LNCaP clone FGC (cell line): Measurements from ENCODE around the gene SDR39U1.

Experiments
- DNase-seq: peaks from one replicate; pipeline ENCODE4 v3.0.0-alpha.2; 2011; ENCODE audit warnings: low read depth
- H3K4me3 ChIP-seq: 2 replicates; pipeline ENCODE4 v1.5.1; 2011; ENCODE audit warnings: mild to moderate bottlenecking, low read depth, low read length, control low read depth
- CTCF ChIP-seq: IDR thresholded peaks from 2 replicates; pipeline ENCODE4 v1.5.1; 2012; ENCODE audit warnings: mild to moderate bottlenecking; ENCODE audit not compliant: control insufficient read depth, insufficient read depth; ENCODE audit errors: extremely low read depth

SDR39U1 gene

GRCh38 chr14:24398653-24399446 is 43.7 kb downstream of the SDR39U1 start, which contains the start of gene NYNRIN:
Gene NYNRIN (plus strand): TSS chr14:24399003. CDS start chr14:24399247, 244 bp downstream.
- TF ChIP-seq CTCF, result no peak
- H3K4me3 ChIP-seq, result no peak within 1 kb of the TSS
- DNase-seq, result no peak

- no peak overlapping the region for H3K4me3 ChIP-seq
- TF ChIP-seq CTCF, result no peak
- no peak for DNase-seq
These were observed 44.3 kb downstream of the SDR39U1 start for GRCh38 chr14:24398293-24398652.

- no peak for DNase-seq
- TF ChIP-seq CTCF, result no peak
- no peak overlapping the region for H3K4me3 ChIP-seq
These were observed 44.8 kb downstream of the SDR39U1 start for GRCh38 chr14:24397639-24398292.

GRCh38 chr14:24395609-24396582 is 46.7 kb downstream of the SDR39U1 start:
- no peak for DNase-seq
- TF ChIP-seq CTCF, result no peak
- no peak overlapping the region for H3K4me3 ChIP-seq

GRCh38 chr14:24394275-24394674 is 48.3 kb downstream of the SDR39U1 start:
- DNase-seq, result no peak
- peak; percentile 35 for TF ChIP-seq CTCF

GRCh38 chr14:24392325-24393091 is 50.1 kb downstream of the SDR39U1 start:
- H3K4me3 ChIP-seq, result no peak overlapping the region
- DNase-seq, result peak; percentile 47
- peak; percentile 29 for TF ChIP-seq CTCF

More at GRCh38 chr14:24394275-24394674, 48.3 kb downstream of the SDR39U1 start:
- H3K4me3 ChIP-seq, result no peak overlapping the region
